Muscle layer of duodenum (tissue), 2 donors: ENCODE results near the gene PIP4K2C.

Experiments
- H3K27ac ChIP-seq: one replicate; pipeline ENCODE4 v1.7.0; 2013; ENCODE audit warnings: mild to moderate bottlenecking, low read length
- H3K27me3 ChIP-seq: one replicate; pipeline ENCODE4 v1.7.0; 2013; ENCODE audit warnings: low read depth, mild to moderate bottlenecking, control low read depth, low read length
- H3K36me3 ChIP-seq, 2 donors: one replicate each; pipeline ENCODE4 v1.7.0; 2013; ENCODE audit warnings: low read length in 2 of 2, control low read depth in 1 of 2, mild to moderate bottlenecking in 1 of 2; ENCODE audit not compliant: insufficient read depth in 2 of 2, control insufficient read depth in 1 of 2
- H3K4me1 ChIP-seq, 2 donors: one replicate each; pipeline ENCODE4 v1.7.0; 2013; ENCODE audit warnings: low read length in 2 of 2, mild to moderate bottlenecking in 2 of 2, control low read depth in 1 of 2, moderate library complexity in 1 of 2; ENCODE audit not compliant: insufficient read depth in 2 of 2, control insufficient read depth in 1 of 2
- H3K4me3 ChIP-seq, 2 donors: one replicate each; pipeline ENCODE4 v1.7.0; 2013; ENCODE audit warnings: low read length in 2 of 2, low read depth in 1 of 2, mild to moderate bottlenecking in 1 of 2
- H3K9me3 ChIP-seq, 2 donors: one replicate each; pipeline ENCODE4 v1.7.0; 2013; ENCODE audit warnings: low read length in 2 of 2, control low read depth in 1 of 2, mild to moderate bottlenecking in 1 of 2; ENCODE audit not compliant: control insufficient read depth in 1 of 2
- donor health status: healthy.

The PIP4K2C gene

GRCh38 chr12:57626111-57626920, 35.3 kb downstream of the PIP4K2C start:
- H3K4me1 ChIP-seq = peaks cover 2 to 24% of the 10 kb centered on the region in 2 donors
- peaks cover 59% of the 10 kb centered on the region for H3K27me3 ChIP-seq
- H3K36me3 ChIP-seq = peaks cover 0 to 7% of the 10 kb centered on the region in 2 donors
- no peak overlapping the region for H3K4me3 ChIP-seq
- H3K27ac ChIP-seq = no peak overlapping the region
- no peaks in the 10 kb centered on the region for H3K9me3 ChIP-seq

GRCh38 chr12:57626921-57627445, 36.0 kb downstream of the PIP4K2C start:
- peaks cover 0 to 22% of the 10 kb centered on the region in 2 donors for H3K4me1 ChIP-seq
- H3K36me3 ChIP-seq = peaks cover 0 to 7% of the 10 kb centered on the region in 2 donors
- H3K9me3 ChIP-seq = no peaks in the 10 kb centered on the region
- H3K27me3 ChIP-seq = peaks cover 59% of the 10 kb centered on the region
- no peak overlapping the region for H3K27ac ChIP-seq
- no peak overlapping the region for H3K4me3 ChIP-seq

GRCh38 chr12:57627501-57628279, 36.7 kb downstream of the PIP4K2C start:
- Histone ChIP-seq H3K4me3 (no peak overlapping the region), H3K9me3 (no peaks in the 10 kb centered on the region), H3K36me3 (peaks cover 0 to 7% of the 10 kb centered on the region in 2 donors), H3K27ac (no peak overlapping the region), H3K4me1 (peaks cover 0 to 27% of the 10 kb centered on the region in 2 donors), H3K27me3 (peaks cover 55% of the 10 kb centered on the region)

GRCh38 chr12:57628280-57629191, 37.5 kb downstream of the PIP4K2C start:
- H3K27ac ChIP-seq = no peak overlapping the region
- no peaks in the 10 kb centered on the region for H3K9me3 ChIP-seq
- H3K4me1 ChIP-seq = peaks cover 0 to 35% of the 10 kb centered on the region in 2 donors
- H3K27me3 ChIP-seq = peaks cover 55% of the 10 kb centered on the region
- H3K4me3 ChIP-seq = no peak overlapping the region
- H3K36me3 ChIP-seq = peaks cover 0 to 7% of the 10 kb centered on the region in 2 donors

GRCh38 chr12:57629897-57630471, 39.0 kb downstream of the PIP4K2C start:
- Histone ChIP-seq H3K9me3 (no peaks in the 10 kb centered on the region), H3K4me1 (peaks cover 0 to 36% of the 10 kb centered on the region in 2 donors), H3K4me3 (no peak overlapping the region), H3K27me3 (peaks cover 43% of the 10 kb centered on the region), H3K36me3 (peaks cover 0 to 7% of the 10 kb centered on the region in 2 donors), H3K27ac (no peak overlapping the region)

- H3K4me1 ChIP-seq = peaks cover 0 to 35% of the 10 kb centered on the region in 2 donors
- peaks cover 0 to 2% of the 10 kb centered on the region in 2 donors for H3K36me3 ChIP-seq
Measured at GRCh38 chr12:57630891-57631433, 40.0 kb downstream of the PIP4K2C start.

GRCh38 chr12:57631566-57632072, 40.6 kb downstream of the PIP4K2C start:
- Histone ChIP-seq H3K4me1 (peaks cover 0 to 28% of the 10 kb centered on the region in 2 donors), H3K4me3 (peak overlapping the region in 1 of 2 donors; percentile 74), H3K27me3 (peaks cover 32% of the 10 kb centered on the region), H3K9me3 (no peaks in the 10 kb centered on the region), H3K36me3 (no peaks in the 10 kb centered on the region), H3K27ac (no peak overlapping the region)

More at GRCh38 chr12:57630891-57631433, 40.0 kb downstream of the PIP4K2C start:
- H3K27ac ChIP-seq = no peak overlapping the region
- H3K27me3 ChIP-seq = peaks cover 38% of the 10 kb centered on the region
- H3K9me3 ChIP-seq = no peaks in the 10 kb centered on the region
- H3K4me3 ChIP-seq = no peak overlapping the region

GRCh38 chr12:57632073-57632957, 41.3 kb downstream of the PIP4K2C start:
- H3K36me3 ChIP-seq = no peaks in the 10 kb centered on the region
- H3K4me3 ChIP-seq = peak overlapping the region; percentile 39 to 74
- peaks cover 27% of the 10 kb centered on the region for H3K27me3 ChIP-seq
- no peak overlapping the region for H3K27ac ChIP-seq
- H3K4me1 ChIP-seq = peaks cover 0 to 28% of the 10 kb centered on the region in 2 donors
- no peaks in the 10 kb centered on the region for H3K9me3 ChIP-seq

- Histone ChIP-seq H3K9me3 (no peaks in the 10 kb centered on the region), H3K4me1 (peaks cover 0 to 20% of the 10 kb centered on the region in 2 donors), H3K27ac (no peak within 1 kb of the TSS), H3K27me3 (peaks cover 23% of the 10 kb centered on the region), H3K36me3 (no peaks in the 10 kb centered on the region), H3K4me3 (peak within 1 kb of the TSS; percentile 39 to 74)
Measured at GRCh38 chr12:57632958-57633840, 42.2 kb downstream of the PIP4K2C start, which contains the start of gene B4GALNT1. Gene B4GALNT1 (minus strand): TSS chr12:57633201. CDS start chr12:57632132, 1,069 bp downstream.
